Left ventricle myocardium inferior (tissue), 1 donor: ENCODE data around the gene CHCHD1. TPM values are rescaled to one million over a fixed set of nuclear protein-coding genes. Genes with fewer than 3 reads are reported as not detected.
"Not testable (repeated sequence)": the region's sequence is repeated elsewhere in the genome, so short reads cannot be mapped to it uniquely, and the experiment has no call there.

Experiments used
- DNase-seq: peaks from one replicate; pipeline ENCODE4 v3.0.0-alpha.2; 2020
- H3K27ac ChIP-seq: fragments of 200-600 bp; replicated peaks from 2 replicates; pipeline ENCODE4 v1.8.0; 2021
- H3K27me3 ChIP-seq: fragments of 200-600 bp; 2 replicates; pipeline ENCODE4 v1.8.0; 2021; ENCODE audit warnings: low read depth
- H3K36me3 ChIP-seq: fragments of 200-600 bp; 2 replicates; pipeline ENCODE4 v1.8.0; 2021
- H3K4me1 ChIP-seq: fragments of 200-600 bp; 2 replicates; pipeline ENCODE4 v1.8.0; 2021
- H3K4me3 ChIP-seq: fragments of 200-600 bp; 2 replicates; pipeline ENCODE4 v1.8.0; 2021; ENCODE audit warnings: mild to moderate bottlenecking, moderate library complexity
- H3K9me3 ChIP-seq: fragments of 200-600 bp; replicated peaks from 2 replicates; pipeline ENCODE4 v1.8.0; 2021
- intact Hi-C: fragments of 100-400 bp; cut with micrococcal nuclease; formaldehyde crosslinking; loops from one replicate; pipeline ENCODE4 v1.11.0; 2022
- total RNA-seq: library from RNA; stranded (reverse); fragmentation: NEBNext Ultra II Directional; extraction: Animal tissue kit (Norgen Biotek cat#: 25700); gene quantifications from one replicate; pipeline ENCODE4 v1.2.1, GENCODE V29; 2021
- TF ChIP-seq, protein P1 (sequence below): fragments of 200-600 bp; IDR thresholded peaks from 2 replicates; pipeline ENCODE4 v1.8.0; 2021; ENCODE audit warnings: antibody characterized with exemption, mild to moderate bottlenecking, borderline replicate concordance
- donor health status: DM: no; HTN: yes; CAD: no; lungs with severe emphysema.

The CHCHD1 gene
- total RNA-seq, 1 donor from 2014 or later: 27.4 TPM

DNA sequence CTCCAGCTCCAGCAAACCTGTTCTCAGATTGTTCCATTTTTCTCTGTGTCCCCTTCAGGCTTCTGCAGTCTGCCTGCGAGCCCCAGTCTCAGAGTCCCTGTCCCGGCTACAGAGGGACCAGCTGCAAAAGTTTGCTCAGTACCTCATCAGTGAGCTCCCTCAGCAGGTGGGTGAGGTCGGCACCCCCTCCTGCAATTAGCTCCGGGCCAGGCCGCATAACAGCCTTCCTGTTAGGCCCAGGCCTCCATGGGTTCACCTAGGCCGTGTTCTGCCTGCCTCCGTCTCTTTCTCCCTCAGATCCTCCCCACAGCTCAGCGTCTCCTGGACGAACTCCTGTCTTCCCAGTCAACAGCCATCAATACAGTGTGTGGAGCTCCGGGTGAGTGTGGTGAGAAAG is 7.8 kb downstream of the CHCHD1 start:
- Histone ChIP-seq H3K9me3 (no peaks in the 10 kb centered on the region), H3K4me1 (peaks cover 39% of the 10 kb centered on the region), H3K27ac (no peak overlapping the region), H3K4me3 (no peak overlapping the region), H3K27me3 (no peaks in the 10 kb centered on the region), H3K36me3 (peaks cover 58% of the 10 kb centered on the region)
- intact Hi-C loops: no loop called here
- TF ChIP-seq, protein P1, sequence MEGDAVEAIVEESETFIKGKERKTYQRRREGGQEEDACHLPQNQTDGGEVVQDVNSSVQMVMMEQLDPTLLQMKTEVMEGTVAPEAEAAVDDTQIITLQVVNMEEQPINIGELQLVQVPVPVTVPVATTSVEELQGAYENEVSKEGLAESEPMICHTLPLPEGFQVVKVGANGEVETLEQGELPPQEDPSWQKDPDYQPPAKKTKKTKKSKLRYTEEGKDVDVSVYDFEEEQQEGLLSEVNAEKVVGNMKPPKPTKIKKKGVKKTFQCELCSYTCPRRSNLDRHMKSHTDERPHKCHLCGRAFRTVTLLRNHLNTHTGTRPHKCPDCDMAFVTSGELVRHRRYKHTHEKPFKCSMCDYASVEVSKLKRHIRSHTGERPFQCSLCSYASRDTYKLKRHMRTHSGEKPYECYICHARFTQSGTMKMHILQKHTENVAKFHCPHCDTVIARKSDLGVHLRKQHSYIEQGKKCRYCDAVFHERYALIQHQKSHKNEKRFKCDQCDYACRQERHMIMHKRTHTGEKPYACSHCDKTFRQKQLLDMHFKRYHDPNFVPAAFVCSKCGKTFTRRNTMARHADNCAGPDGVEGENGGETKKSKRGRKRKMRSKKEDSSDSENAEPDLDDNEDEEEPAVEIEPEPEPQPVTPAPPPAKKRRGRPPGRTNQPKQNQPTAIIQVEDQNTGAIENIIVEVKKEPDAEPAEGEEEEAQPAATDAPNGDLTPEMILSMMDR: no peak
- no peak for DNase-seq

DNA sequence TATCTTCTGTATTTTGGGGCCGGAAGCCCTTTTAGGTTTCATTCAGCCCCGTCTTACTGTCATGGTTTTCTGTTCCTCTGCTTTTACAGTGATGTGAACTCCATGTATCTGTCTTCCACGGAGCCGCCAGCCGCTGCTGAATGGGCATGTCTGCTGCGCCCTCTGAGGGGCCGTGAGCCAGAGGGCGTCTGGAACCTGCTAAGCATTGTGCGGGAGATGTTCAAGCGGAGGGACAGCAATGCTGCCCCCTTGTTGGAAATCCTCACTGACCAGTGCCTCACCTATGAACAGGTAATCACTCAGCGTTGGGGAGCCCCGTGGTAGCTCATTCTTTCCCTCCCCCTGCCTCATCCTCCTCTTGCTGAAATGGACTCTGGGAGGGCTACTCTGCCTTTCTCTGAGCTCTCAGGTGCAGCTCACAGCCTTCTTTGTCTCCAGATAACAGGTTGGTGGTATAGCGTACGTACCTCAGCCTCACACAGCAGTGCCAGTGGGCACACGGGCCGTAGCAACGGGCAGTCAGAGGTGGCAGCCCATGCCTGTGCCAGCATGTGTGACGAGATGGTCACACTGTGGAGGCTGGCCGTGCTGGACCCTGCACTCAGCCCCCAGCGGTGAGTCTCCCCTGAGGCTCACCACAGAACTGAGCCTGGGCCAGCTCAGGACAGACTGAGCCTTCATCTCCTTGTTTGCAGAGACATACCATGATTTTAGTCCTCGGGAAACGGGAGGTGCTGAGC is 9.2 kb downstream of the CHCHD1 start:
- Histone ChIP-seq H3K27ac (no peak overlapping the region), H3K27me3 (no peaks in the 10 kb centered on the region), H3K4me3 (no peak overlapping the region), H3K4me1 (peaks cover 29% of the 10 kb centered on the region), H3K9me3 (no peaks in the 10 kb centered on the region), H3K36me3 (peaks cover 72% of the 10 kb centered on the region)
- TF ChIP-seq, protein P1: no peak
- intact Hi-C loops: no loop called here
- no peak for DNase-seq

DNA sequence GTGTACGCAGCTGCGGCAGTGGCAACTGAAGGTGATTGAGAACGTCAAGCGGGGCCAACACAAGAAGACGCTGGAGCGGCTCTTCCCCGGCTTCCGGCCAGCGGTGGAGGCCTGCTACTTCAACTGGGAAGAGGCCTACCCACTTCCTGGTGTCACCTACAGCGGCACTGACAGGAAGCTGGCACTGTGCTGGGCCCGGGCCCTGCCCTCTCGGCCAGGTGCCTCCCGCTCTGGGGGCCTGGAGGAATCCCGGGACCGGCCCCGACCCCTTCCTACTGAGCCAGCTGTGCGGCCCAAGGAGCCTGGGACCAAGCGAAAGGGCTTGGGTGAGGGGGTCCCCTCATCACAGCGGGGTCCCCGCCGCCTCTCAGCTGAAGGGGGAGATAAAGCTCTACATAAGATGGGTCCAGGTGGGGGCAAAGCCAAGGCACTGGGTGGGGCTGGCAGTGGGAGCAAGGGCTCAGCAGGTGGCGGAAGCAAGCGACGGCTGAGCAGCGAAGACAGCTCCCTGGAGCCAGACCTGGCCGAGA is 10.1 kb downstream of the CHCHD1 start:
- intact Hi-C loops: no loop called here
- H3K4me1 ChIP-seq: peaks cover 20% of the 10 kb centered on the region
- no peaks in the 10 kb centered on the region for H3K27me3 ChIP-seq
- no peak overlapping the region for H3K4me3 ChIP-seq
- no peaks in the 10 kb centered on the region for H3K9me3 ChIP-seq
- no peak for DNase-seq
- TF ChIP-seq, protein P1: no peak
- H3K27ac ChIP-seq: no peak overlapping the region
- H3K36me3 ChIP-seq: peaks cover 80% of the 10 kb centered on the region

DNA sequence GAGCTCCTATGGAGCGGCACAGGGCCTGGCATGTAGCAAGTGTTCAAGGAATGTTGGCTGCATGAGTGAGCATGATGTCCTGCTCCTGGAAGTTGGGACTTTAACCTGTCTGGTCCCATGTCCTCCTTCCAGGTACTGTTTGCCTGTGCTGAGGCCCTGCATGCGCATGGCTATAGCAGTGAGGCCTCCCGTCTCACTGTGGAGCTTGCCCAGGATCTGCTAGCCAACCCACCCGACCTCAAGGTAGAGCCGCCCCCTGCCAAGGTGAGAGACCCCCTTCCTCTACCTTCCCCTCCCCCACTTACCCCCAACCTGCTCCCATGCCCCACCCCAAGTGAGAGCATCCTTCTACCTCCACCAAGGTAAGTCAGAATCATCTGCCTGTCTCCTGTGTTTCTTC is 11.6 kb downstream of the CHCHD1 start:
- intact Hi-C loops: no loop called here
- DNase-seq: no peak

DNA sequence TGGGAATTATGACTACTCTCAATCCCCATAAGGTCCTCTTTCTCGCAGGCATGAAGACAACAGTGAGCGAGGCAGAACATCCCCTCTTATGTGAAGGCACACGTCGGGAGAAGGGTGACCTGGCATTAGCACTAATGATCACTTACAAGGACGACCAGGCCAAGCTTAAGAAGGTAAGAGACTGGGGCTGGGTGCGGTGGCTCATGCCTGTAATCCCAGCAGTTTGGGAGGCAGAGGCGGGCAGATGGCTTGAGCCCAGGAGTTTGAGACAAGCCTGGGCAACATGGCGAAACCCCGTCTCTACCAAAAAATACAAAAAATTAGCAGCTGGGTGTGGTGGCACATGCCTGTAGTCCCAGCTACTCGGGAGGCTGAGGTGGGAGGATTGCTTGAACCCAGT is 13.6 kb downstream of the CHCHD1 start:
- DNase-seq, H3K27me3 ChIP-seq, H3K4me1 ChIP-seq, H3K27ac ChIP-seq, intact Hi-C loops, H3K9me3 ChIP-seq, H3K4me3 ChIP-seq: not testable (repeated sequence)
- peaks cover 100% of the 10 kb centered on the region for H3K36me3 ChIP-seq

More for the DNA sequence above, 11.6 kb downstream of the CHCHD1 start:
- Histone ChIP-seq H3K27me3 (no peaks in the 10 kb centered on the region), H3K4me3 (no peak overlapping the region), H3K4me1 (peaks cover 5% of the 10 kb centered on the region), H3K36me3 (peaks cover 96% of the 10 kb centered on the region), H3K27ac (no peak overlapping the region), H3K9me3 (no peaks in the 10 kb centered on the region)
- TF ChIP-seq, protein P1: no peak

DNA sequence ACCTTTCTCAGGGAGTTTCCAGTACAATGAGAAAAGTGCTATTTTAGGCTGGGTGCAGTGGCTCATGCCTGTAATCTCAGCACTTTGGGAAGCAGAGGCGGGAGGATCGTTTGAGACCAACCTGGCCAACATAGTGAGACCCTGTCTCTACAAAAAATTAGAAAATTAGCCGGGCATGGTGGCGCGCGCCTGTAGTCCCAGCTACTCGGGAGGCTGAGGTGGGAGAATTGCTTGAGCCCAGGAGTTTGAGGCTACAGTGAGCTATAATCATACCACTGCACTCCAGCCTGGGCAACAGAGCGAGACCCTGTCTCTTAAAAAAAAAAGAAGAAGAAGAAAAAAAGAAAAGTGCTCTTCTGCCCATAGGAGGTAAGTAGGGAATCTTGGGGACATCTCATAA is 14.2 kb downstream of the CHCHD1 start:
- H3K4me3 ChIP-seq, H3K9me3 ChIP-seq, H3K27ac ChIP-seq, H3K27me3 ChIP-seq, H3K4me1 ChIP-seq, intact Hi-C loops, DNase-seq: not testable (repeated sequence)
- peaks cover 100% of the 10 kb centered on the region for H3K36me3 ChIP-seq
